CD14-positive monocyte (primary cell): Measurements from ENCODE around the gene CACNG3. TPM values are rescaled to one million over a fixed set of nuclear protein-coding genes. Genes with fewer than 3 reads are reported as not detected.
A peak's percentile ranks its signal among the peaks of the same experiment; 100 is the strongest.
"Not testable (repeated sequence)": the region's sequence is repeated elsewhere in the genome, so short reads cannot be mapped to it uniquely, and the experiment has no call there.

Experiments
- DNase-seq, 3 donors: peaks; one replicate each; pipeline ENCODE4 v3.0.0-alpha.2; 2011 to 2022
- H2AFZ ChIP-seq: 2 replicates; pipeline ENCODE4 v1.6.0; 2012; ENCODE audit warnings: mild to moderate bottlenecking, low read depth, low read length, inconsistent platforms; ENCODE audit not compliant: insufficient read depth, poor library complexity, severe bottlenecking
- H3K27ac ChIP-seq, 2 donors: 1 replicate in 1 of 2; 2 replicates in 1 of 2; pipeline ENCODE4 v1.5.1; 2012 to 2013; ENCODE audit warnings: low read length in 2 of 2, control low read depth in 1 of 2, inconsistent platforms in 1 of 2, low read depth in 1 of 2, mild to moderate bottlenecking in 1 of 2
- H3K27me3 ChIP-seq, 2 donors: one replicate each; pipeline versions ENCODE4 v1.6.0 to v1.6.1; 2011 to 2013; ENCODE audit warnings: low read length in 2 of 2; ENCODE audit not compliant: control insufficient read depth in 2 of 2, insufficient read depth in 2 of 2
- H3K36me3 ChIP-seq, 2 donors: replicated peaks in 1 of 2; 1 replicate in 1 of 2; 2 replicates in 1 of 2; pipeline versions ENCODE4 v1.5.1 to v1.6.1; 2012 to 2013; ENCODE audit warnings: low read length in 2 of 2, control low read depth in 1 of 2, inconsistent platforms in 1 of 2, mild to moderate bottlenecking in 1 of 2; ENCODE audit not compliant: insufficient read depth in 2 of 2, control insufficient read depth in 1 of 2
- H3K4me1 ChIP-seq, 2 donors: 1 replicate in 1 of 2; 2 replicates in 1 of 2; pipeline versions ENCODE4 v1.5.1 to v1.6.1; 2012 to 2013; ENCODE audit warnings: low read length in 2 of 2, control low read depth in 1 of 2, inconsistent platforms in 1 of 2, mild to moderate bottlenecking in 1 of 2, moderate library complexity in 1 of 2; ENCODE audit not compliant: insufficient read depth in 2 of 2, control insufficient read depth in 1 of 2
- H3K4me2 ChIP-seq: replicated peaks from 2 replicates; pipeline ENCODE3; 2012; ENCODE audit warnings: low read length, moderate library complexity, mild to moderate bottlenecking; ENCODE audit not compliant: poor library complexity, severe bottlenecking; ENCODE audit errors: extremely low read depth
- H3K4me3 ChIP-seq, 3 experiments: fragments of 200-600 bp in 1 of 3; sonication (generic) in 1 of 3; replicated peaks in 1 of 3; 1 replicate in 2 of 3; 2 replicates in 1 of 3; pipeline ENCODE4 v1.5.1; 2011 to 2013; ENCODE audit warnings: low read length in 3 of 3, mild to moderate bottlenecking in 3 of 3, control low read depth in 2 of 3, low read depth in 2 of 3, inconsistent platforms in 1 of 3, moderate library complexity in 1 of 3
- H3K79me2 ChIP-seq: 2 replicates; pipeline ENCODE4 v1.6.0; 2012; ENCODE audit warnings: mild to moderate bottlenecking, control low read depth, inconsistent platforms, low read length, moderate library complexity; ENCODE audit not compliant: insufficient read depth
- H3K9ac ChIP-seq: 2 replicates; pipeline ENCODE4 v1.6.0; 2017; ENCODE audit warnings: low read length, mild to moderate bottlenecking; ENCODE audit not compliant: insufficient read depth, poor library complexity, severe bottlenecking
- H3K9me3 ChIP-seq, 2 donors: replicated peaks in 1 of 2; 1 replicate in 1 of 2; 2 replicates in 1 of 2; pipeline versions ENCODE4 v1.5.1 to v1.6.1; 2012 to 2013; ENCODE audit warnings: low read length in 2 of 2, control low read depth in 1 of 2; ENCODE audit not compliant: control insufficient read depth in 1 of 2, insufficient read depth in 1 of 2
- H4K20me1 ChIP-seq: 2 replicates; pipeline ENCODE4 v1.6.0; 2012; ENCODE audit warnings: mild to moderate bottlenecking, low read length, control low read depth, moderate library complexity; ENCODE audit not compliant: insufficient read depth
- H3K27ac Mint-ChIP-seq, 7 donors: one replicate each; pipeline ENCODE4 v1.8.0; 2020; ENCODE audit warnings: mild to moderate bottlenecking in 7 of 7, mixed read lengths in 7 of 7, moderate library complexity in 6 of 7, inconsistent platforms in 2 of 7
- H3K27me3 Mint-ChIP-seq, 3 donors: one replicate each; pipeline ENCODE4 v1.8.0; 2021 to 2022; ENCODE audit warnings: low read depth in 3 of 3, mild to moderate bottlenecking in 3 of 3, mixed read lengths in 3 of 3, moderate library complexity in 3 of 3, inconsistent platforms in 1 of 3
- H3K36me3 Mint-ChIP-seq, 2 donors: one replicate each; pipeline ENCODE4 v1.8.0; 2020; ENCODE audit warnings: mixed read lengths in 2 of 2, inconsistent platforms in 1 of 2, mild to moderate bottlenecking in 1 of 2
- H3K4me1 Mint-ChIP-seq: one replicate; pipeline ENCODE4 v1.8.0; 2020; ENCODE audit warnings: mild to moderate bottlenecking, mixed read lengths
- H3K4me3 Mint-ChIP-seq, 2 donors: one replicate each; pipeline ENCODE4 v1.8.0; 2020; ENCODE audit warnings: mild to moderate bottlenecking in 2 of 2, mixed read lengths in 2 of 2, moderate library complexity in 1 of 2
- H3K9me3 Mint-ChIP-seq, 7 donors: one replicate each; pipeline ENCODE4 v1.8.0; 2020 to 2022; ENCODE audit warnings: mixed read lengths in 7 of 7, mild to moderate bottlenecking in 6 of 7, moderate library complexity in 6 of 7, inconsistent platforms in 2 of 7
- WGBS: methylation state at CpG from one replicate; pipeline ENCODE4 v1.1.5; 2013; ENCODE audit warnings: missing lambda C conversion rate; ENCODE audit not compliant: insufficient coverage; 5-methylcytosine and 5-hydroxymethylcytosine counted together
- intact Hi-C, 2 donors: fragments of 100-400 bp; cut with micrococcal nuclease; formaldehyde crosslinking; loops; one replicate each; pipeline versions ENCODE4 v1.15.0 to v1.15.1; 2023
- polyA plus RNA-seq, 3 donors: library from polyadenylated mRNA; depleted of rRNA in 1 of 3; unstranded in 2 of 3; stranded (reverse) in 1 of 3; fragments of 300-500 nt in 2 of 3; fragments of >200 nt in 1 of 3; fragmentation: Illumina TruSeq in 2 of 3; gene quantifications; 1 replicate in 2 of 3; 2 replicates in 1 of 3; pipeline ENCODE4 v1.2.3, GENCODE V29; 2012 to 2021
- TF ChIP-seq, protein P1 (sequence below): fragments of 200-600 bp; IDR thresholded peaks from one replicate; pipeline ENCODE4 v1.8.0; 2022; ENCODE audit warnings: antibody characterized with exemption, mild to moderate bottlenecking

Gene CACNG3
- polyA plus RNA-seq, 3 donors = not detected

DNA sequence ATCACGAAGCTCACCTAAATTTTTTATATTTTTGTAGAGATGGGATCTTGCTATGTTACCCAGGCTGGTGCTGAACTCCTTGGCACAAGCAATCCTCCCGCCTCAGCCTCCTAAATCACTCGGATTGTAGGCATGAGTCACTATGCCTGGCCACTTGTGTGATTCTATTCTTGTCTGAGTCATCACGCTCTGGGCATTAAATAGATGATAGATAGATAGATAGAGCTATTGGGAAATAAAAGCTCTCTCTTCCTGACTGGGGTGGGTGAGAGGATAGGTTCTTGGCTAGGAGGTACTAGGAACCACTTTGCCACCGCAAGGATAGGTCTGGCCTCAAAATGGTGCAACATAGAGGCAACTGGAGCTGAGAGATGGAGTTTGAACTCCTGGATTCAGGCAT is 21.4 kb upstream of the CACNG3 start:
- H3K4me3 Mint-ChIP-seq = no peak overlapping the region
- no peak overlapping the region for H3K4me3 ChIP-seq
- H3K9ac ChIP-seq = no peak overlapping the region
- no peaks in the 10 kb centered on the region for H3K36me3 ChIP-seq
- peaks cover under 1 to 4% (median 4%) of the 10 kb centered on the region in 3 donors for H3K27me3 Mint-ChIP-seq
- WGBS = 93% methylated on average over 3 of the region's 5 CpGs
- no peaks in the 10 kb centered on the region for H3K4me1 ChIP-seq
- H3K27ac Mint-ChIP-seq = no peak overlapping the region
- intact Hi-C loops = no loop called here
- no peaks in the 10 kb centered on the region for H3K4me1 Mint-ChIP-seq
- no peak for DNase-seq
- H3K9me3 Mint-ChIP-seq = peaks cover 6 to 32% (median 20%) of the 10 kb centered on the region in 7 donors
- H3K9me3 ChIP-seq = peaks cover 10 to 17% of the 10 kb centered on the region in 2 donors
- H3K27me3 ChIP-seq = peaks cover 0 to under 1% of the 10 kb centered on the region in 2 donors
- H3K36me3 Mint-ChIP-seq = no peaks in the 10 kb centered on the region
- TF ChIP-seq, protein P1, sequence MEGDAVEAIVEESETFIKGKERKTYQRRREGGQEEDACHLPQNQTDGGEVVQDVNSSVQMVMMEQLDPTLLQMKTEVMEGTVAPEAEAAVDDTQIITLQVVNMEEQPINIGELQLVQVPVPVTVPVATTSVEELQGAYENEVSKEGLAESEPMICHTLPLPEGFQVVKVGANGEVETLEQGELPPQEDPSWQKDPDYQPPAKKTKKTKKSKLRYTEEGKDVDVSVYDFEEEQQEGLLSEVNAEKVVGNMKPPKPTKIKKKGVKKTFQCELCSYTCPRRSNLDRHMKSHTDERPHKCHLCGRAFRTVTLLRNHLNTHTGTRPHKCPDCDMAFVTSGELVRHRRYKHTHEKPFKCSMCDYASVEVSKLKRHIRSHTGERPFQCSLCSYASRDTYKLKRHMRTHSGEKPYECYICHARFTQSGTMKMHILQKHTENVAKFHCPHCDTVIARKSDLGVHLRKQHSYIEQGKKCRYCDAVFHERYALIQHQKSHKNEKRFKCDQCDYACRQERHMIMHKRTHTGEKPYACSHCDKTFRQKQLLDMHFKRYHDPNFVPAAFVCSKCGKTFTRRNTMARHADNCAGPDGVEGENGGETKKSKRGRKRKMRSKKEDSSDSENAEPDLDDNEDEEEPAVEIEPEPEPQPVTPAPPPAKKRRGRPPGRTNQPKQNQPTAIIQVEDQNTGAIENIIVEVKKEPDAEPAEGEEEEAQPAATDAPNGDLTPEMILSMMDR = no peak
- H4K20me1 ChIP-seq = no peaks in the 10 kb centered on the region
- no peaks in the 10 kb centered on the region for H3K79me2 ChIP-seq
- H3K27ac ChIP-seq = no peak overlapping the region
- H2AFZ ChIP-seq = no peak overlapping the region
- no peak overlapping the region for H3K4me2 ChIP-seq

DNA sequence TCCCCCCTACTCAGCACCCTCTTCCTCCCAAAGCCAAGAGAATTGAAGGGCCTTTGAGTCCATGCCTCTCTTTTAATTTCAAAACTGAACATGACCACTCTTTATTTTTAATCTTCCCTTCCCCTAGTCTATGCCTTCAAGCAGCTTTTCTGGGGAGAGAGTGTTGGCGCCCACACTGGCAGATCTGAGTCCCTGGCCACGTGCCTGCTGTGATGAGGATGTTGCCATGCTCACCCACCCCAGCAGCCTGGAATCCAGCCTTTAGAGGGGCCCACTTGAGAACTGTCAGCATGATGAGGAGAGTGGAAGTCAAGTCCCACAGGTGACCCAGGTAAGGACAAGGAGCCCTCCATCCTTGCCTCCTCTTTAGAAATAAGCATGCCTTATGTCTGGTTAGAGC is 20.3 kb upstream of the CACNG3 start:
- H3K27me3 Mint-ChIP-seq = peaks cover 2 to 4% (median 2%) of the 10 kb centered on the region in 3 donors
- H3K4me3 Mint-ChIP-seq = no peak overlapping the region
- no peak for DNase-seq
- TF ChIP-seq, protein P1 = no peak
- Histone ChIP-seq H3K36me3 (no peaks in the 10 kb centered on the region), H3K4me2 (no peak overlapping the region), H3K79me2 (no peaks in the 10 kb centered on the region), H3K27me3 (no peaks in the 10 kb centered on the region), H3K27ac (no peak overlapping the region), H3K4me3 (no peak overlapping the region), H3K9me3 (peaks cover 10 to 17% of the 10 kb centered on the region in 2 donors), H2AFZ (no peak overlapping the region), H3K9ac (no peak overlapping the region), H4K20me1 (no peaks in the 10 kb centered on the region), H3K4me1 (no peaks in the 10 kb centered on the region)
- H3K36me3 Mint-ChIP-seq = no peaks in the 10 kb centered on the region
- peaks cover 8 to 32% (median 20%) of the 10 kb centered on the region in 7 donors for H3K9me3 Mint-ChIP-seq
- intact Hi-C loops = no loop called here
- WGBS = no CpG with 5 or more reads among the region's 2 CpGs
- no peaks in the 10 kb centered on the region for H3K4me1 Mint-ChIP-seq
- no peak overlapping the region for H3K27ac Mint-ChIP-seq

DNA sequence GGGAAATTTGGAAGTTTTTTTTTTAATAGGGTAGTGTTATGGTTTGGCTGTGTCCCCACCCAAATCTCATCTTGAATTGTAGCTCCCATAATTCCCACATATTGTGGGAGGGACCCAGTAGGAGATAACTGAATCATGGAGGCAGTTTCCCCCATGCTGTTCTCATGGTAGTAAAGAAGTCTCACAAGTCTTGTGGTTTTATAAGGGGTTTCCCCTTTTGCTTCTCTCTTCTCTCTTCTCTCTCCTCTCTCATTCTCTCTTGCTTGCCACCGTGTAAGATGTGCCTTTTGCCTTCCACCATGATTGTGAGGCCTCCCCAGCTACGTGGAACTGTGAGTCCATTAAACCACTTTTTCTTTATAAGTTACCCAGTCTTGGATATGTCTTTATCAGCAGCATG is 17.3 kb upstream of the CACNG3 start:
- peaks cover 6 to 32% (median 20%) of the 10 kb centered on the region in 7 donors for H3K9me3 Mint-ChIP-seq
- H3K4me1 Mint-ChIP-seq, H3K4me1 ChIP-seq, H2AFZ ChIP-seq, H3K4me3 ChIP-seq, H3K4me3 Mint-ChIP-seq, H4K20me1 ChIP-seq, H3K4me2 ChIP-seq, intact Hi-C loops, DNase-seq, H3K36me3 Mint-ChIP-seq, H3K27me3 ChIP-seq, H3K36me3 ChIP-seq, H3K79me2 ChIP-seq, H3K9ac ChIP-seq, H3K27me3 Mint-ChIP-seq, H3K27ac ChIP-seq: not testable (repeated sequence)
- WGBS = no CpG with 5 or more reads among the region's 2 CpGs
- H3K27ac Mint-ChIP-seq = peak overlapping the region in 1 of 7 donors; percentile 25
- peaks cover 10 to 17% of the 10 kb centered on the region in 2 donors for H3K9me3 ChIP-seq
